ENCODE data around the gene ATXN1. TPM values are rescaled to one million over a fixed set of nuclear protein-coding genes. Genes with fewer than 3 reads are reported as not detected.
A peak's percentile ranks its signal among the peaks of the same experiment; 100 is the strongest.

Gene ATXN1
- total RNA-seq, 1 experiment from 2014 or later = 16.5 TPM

- POLR2A ChIA-PET = no interaction called here
- Mint-ChIP-seq H3K9me3 (ENCODE audit: unreplicated experiment) (no peaks in the 10 kb centered on the region), H3K36me3 (ENCODE audit: insufficient read depth, unreplicated experiment) (no peaks in the 10 kb centered on the region), H3K4me3 (ENCODE audit: unreplicated experiment) (no peak overlapping the region), H3K27ac (ENCODE audit: low read depth, unreplicated experiment) (peak overlapping the region; percentile 11), H3K27me3 (ENCODE audit: insufficient read depth, unreplicated experiment) (no peaks in the 10 kb centered on the region), H3K4me1 (ENCODE audit: insufficient read depth, unreplicated experiment) (peaks cover 28% of the 10 kb centered on the region)
- DNase-seq (ENCODE audit: unreplicated experiment) = no peak
- CTCF ChIA-PET = interaction anchor here (0.6 to 4.3 kb wide), 5 partner anchors 9 to 1353 kb away, joined by 3 to 21 read pairs (median 3); no protein-coding TSS in a partner anchor
- no TSS peak for BruUV-seq (replicated peaks)
- no peak for TF ChIP-seq CTCF (IDR thresholded peaks at IDR 0.05; ENCODE audit: unreplicated experiment)
- intact Hi-C loops (cut with micrococcal nuclease) = loop anchor here (5.0 kb wide), 1 partner anchor 587 kb away; no protein-coding TSS in a partner anchor
These were observed 482.0 kb downstream of the ATXN1 start for GRCh38 chr6:16279243-16279642.

- intact Hi-C loops (cut with micrococcal nuclease) = loop anchor here (5.0 kb wide), 1 partner anchor 586 kb away; no protein-coding TSS in a partner anchor
- H3K27me3 Mint-ChIP-seq (ENCODE audit: insufficient read depth, unreplicated experiment) = no peaks in the 10 kb centered on the region
- BruUV-seq (replicated peaks) = no TSS peak
- ChIA-PET POLR2A (interaction anchor here (1.0 to 1.3 kb wide), 7 partner anchors 12 to 149 kb away, joined by 3 to 5 read pairs (median 4); no protein-coding TSS in a partner anchor), CTCF (interaction anchor here (1.0 to 4.3 kb wide), 9 partner anchors 10 to 74 kb away, joined by 3 to 21 read pairs (median 10); no protein-coding TSS in a partner anchor)
- H3K4me3 Mint-ChIP-seq (ENCODE audit: unreplicated experiment) = no peak overlapping the region
- DNase-seq (ENCODE audit: unreplicated experiment) = no peak
- H3K36me3 Mint-ChIP-seq (ENCODE audit: insufficient read depth, unreplicated experiment) = no peaks in the 10 kb centered on the region
- H3K9me3 Mint-ChIP-seq (ENCODE audit: unreplicated experiment) = no peaks in the 10 kb centered on the region
- peaks cover 30% of the 10 kb centered on the region for H3K4me1 Mint-ChIP-seq (ENCODE audit: insufficient read depth, unreplicated experiment)
- no peak for TF ChIP-seq CTCF (IDR thresholded peaks at IDR 0.05; ENCODE audit: unreplicated experiment)
- no peak overlapping the region for H3K27ac Mint-ChIP-seq (ENCODE audit: low read depth, unreplicated experiment)
These were observed 482.5 kb downstream of the ATXN1 start for GRCh38 chr6:16278750-16279149.

- ChIA-PET POLR2A (interaction anchor here (0.8 to 1.8 kb wide), 12 partner anchors 12 to 483 kb away, joined by 3 to 7 read pairs (median 4); no protein-coding TSS in a partner anchor), CTCF (interaction anchor here (0.5 to 4.3 kb wide), 24 partner anchors 9 to 848 kb away, joined by 3 to 21 read pairs (median 4); partner anchors contain the start of gene GMPR)
- peak overlapping the region; percentile 81 for H3K27ac Mint-ChIP-seq (ENCODE audit: low read depth, unreplicated experiment)
- H3K4me1 Mint-ChIP-seq (ENCODE audit: insufficient read depth, unreplicated experiment) = peaks cover 32% of the 10 kb centered on the region
- no peaks in the 10 kb centered on the region for H3K27me3 Mint-ChIP-seq (ENCODE audit: insufficient read depth, unreplicated experiment)
- TF ChIP-seq CTCF (IDR thresholded peaks at IDR 0.05; ENCODE audit: unreplicated experiment) = no peak
- BruUV-seq (replicated peaks) = no TSS peak
- peak overlapping the region; percentile 63 for H3K4me3 Mint-ChIP-seq (ENCODE audit: unreplicated experiment)
- no peaks in the 10 kb centered on the region for H3K9me3 Mint-ChIP-seq (ENCODE audit: unreplicated experiment)
- intact Hi-C loops (cut with micrococcal nuclease) = loop anchor here (5.0 kb wide), 1 partner anchor 586 kb away; no protein-coding TSS in a partner anchor
- H3K36me3 Mint-ChIP-seq (ENCODE audit: insufficient read depth, unreplicated experiment) = no peaks in the 10 kb centered on the region
- peak; percentile 39 for DNase-seq (ENCODE audit: unreplicated experiment)
These were observed 483.1 kb downstream of the ATXN1 start for GRCh38 chr6:16278048-16278724.
